Fibroblast of villous mesenchyme (primary cell): Measurements from ENCODE around the gene HDAC11. TPM values are rescaled to one million over a fixed set of nuclear protein-coding genes. Genes with fewer than 3 reads are reported as not detected.
"Not testable (repeated sequence)": the region's sequence is repeated elsewhere in the genome, so short reads cannot be mapped to it uniquely, and the experiment has no call there.

Experiments used
- DNase-seq: peaks from one replicate; pipeline ENCODE4 v3.0.0-alpha.2; 2010; ENCODE audit warnings: low read depth
- H3K4me3 ChIP-seq: 2 replicates; pipeline ENCODE4 v1.5.1; 2011; ENCODE audit warnings: low read depth, mild to moderate bottlenecking, low read length
- total RNA-seq: library from RNA; depleted of rRNA; stranded (reverse); fragments of >200 nt; gene quantifications from 2 replicates; pipeline ENCODE4 v1.2.3, GENCODE V29; 2012
- TF ChIP-seq, protein P1 (sequence below): IDR thresholded peaks from 2 replicates; pipeline ENCODE4 v1.5.1; 2012; ENCODE audit warnings: low read depth, mild to moderate bottlenecking, low read length; ENCODE audit not compliant: insufficient read depth

HDAC11 gene
- total RNA-seq, 1 donor, result 9.5 TPM

DNA sequence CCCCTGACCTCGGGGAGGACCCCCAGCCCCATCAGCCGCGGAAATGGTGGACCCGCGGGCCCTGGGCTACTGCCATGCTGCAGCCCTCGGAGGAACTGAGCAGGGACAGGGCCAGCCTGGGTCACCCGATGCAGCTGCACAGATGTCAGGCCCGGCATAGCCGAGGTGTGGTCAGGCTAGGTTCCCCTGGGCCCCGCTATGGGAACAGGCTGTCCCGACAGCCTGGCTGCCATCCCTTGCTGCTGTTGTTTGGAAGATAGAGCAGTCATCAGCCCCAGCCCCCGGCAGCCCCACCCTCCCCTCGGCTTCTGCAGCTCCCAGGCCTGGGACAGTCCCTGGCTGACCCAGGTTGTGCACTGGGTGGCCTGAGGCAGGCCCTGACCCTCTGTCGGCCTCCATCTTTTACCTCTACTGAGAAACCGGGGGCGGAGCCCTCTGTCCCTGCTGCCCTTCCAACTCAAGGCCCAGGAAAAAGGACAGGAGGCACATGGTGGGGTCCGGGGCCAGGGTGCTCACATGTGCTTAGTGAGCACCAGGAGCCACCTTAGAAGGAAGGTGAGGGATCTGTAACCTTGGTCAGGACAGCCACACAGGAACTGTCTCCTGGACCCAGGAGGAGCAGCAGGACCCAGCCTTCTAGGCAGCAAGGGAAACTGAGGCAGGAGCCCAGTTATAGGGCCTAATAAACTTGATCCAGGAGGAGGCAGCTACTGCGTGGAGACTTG is 37.3 kb downstream of the HDAC11 start:
- no peak for DNase-seq
- H3K4me3 ChIP-seq, result no peak overlapping the region
- TF ChIP-seq, protein P1, sequence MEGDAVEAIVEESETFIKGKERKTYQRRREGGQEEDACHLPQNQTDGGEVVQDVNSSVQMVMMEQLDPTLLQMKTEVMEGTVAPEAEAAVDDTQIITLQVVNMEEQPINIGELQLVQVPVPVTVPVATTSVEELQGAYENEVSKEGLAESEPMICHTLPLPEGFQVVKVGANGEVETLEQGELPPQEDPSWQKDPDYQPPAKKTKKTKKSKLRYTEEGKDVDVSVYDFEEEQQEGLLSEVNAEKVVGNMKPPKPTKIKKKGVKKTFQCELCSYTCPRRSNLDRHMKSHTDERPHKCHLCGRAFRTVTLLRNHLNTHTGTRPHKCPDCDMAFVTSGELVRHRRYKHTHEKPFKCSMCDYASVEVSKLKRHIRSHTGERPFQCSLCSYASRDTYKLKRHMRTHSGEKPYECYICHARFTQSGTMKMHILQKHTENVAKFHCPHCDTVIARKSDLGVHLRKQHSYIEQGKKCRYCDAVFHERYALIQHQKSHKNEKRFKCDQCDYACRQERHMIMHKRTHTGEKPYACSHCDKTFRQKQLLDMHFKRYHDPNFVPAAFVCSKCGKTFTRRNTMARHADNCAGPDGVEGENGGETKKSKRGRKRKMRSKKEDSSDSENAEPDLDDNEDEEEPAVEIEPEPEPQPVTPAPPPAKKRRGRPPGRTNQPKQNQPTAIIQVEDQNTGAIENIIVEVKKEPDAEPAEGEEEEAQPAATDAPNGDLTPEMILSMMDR, result no peak

DNA sequence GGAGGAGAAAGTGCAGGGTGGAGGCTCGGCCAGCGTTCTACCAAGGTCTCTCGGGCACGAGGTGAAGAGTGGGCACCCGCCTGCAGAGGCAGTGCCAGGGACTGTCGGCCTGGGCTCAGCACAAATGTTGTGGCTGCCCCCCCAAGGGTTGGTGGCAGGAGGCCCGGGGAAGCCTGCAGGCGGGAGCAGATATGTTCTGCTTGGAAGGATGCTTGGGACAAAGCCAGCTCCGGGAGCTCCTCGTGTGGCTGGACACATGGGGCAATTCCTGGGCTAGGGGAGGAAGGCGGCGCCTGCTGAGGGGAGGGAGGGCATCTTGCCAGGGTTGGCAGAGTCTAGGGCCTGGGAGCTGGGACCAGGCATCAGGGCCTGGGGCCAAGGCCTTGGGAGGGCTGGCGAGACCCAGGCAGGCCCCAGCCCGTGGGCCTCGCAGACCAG is 38.4 kb downstream of the HDAC11 start:
- TF ChIP-seq, protein P1, result no peak
- no peak for DNase-seq
- H3K4me3 ChIP-seq, result no peak overlapping the region

DNA sequence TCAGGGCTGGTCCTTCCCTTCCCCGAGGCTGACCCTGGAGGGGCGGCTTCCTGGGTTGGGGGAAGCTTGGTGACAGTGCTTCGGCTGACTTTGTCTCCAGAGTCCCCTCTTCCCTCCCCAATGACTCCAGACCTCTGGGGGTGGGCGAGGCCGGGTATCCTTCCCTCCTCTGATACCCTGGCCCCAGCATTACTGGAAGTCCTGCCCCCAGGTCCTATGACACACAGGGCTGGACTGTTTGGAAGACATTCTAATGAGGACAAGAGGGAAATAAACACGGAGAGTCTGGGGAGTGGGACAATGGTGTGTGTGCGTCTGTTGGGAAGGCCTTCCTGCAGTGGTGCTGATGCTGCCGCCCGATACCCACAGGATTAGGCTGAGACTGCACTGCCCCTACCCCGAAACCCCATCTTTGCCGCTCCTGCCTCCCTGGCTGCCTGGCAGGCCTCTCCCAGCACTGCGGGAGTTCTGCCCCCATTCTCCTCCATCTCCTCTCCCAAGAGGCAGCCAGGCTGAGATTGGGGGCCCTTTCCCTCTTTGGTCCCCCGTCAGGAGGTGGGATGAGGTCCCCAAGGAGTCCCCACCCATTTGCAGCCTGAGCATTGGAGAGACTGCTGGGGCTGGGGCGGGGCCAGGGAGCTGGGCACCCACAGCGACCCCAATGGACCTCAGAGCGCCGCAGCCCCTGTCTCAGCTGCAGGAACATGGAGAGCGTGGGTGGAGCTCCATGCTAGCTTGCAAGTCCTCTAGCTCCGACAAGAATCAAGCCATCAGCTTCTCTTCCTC is 39.1 kb downstream of the HDAC11 start:
- no peak overlapping the region for H3K4me3 ChIP-seq
- TF ChIP-seq, protein P1, result no peak
- no peak for DNase-seq

DNA sequence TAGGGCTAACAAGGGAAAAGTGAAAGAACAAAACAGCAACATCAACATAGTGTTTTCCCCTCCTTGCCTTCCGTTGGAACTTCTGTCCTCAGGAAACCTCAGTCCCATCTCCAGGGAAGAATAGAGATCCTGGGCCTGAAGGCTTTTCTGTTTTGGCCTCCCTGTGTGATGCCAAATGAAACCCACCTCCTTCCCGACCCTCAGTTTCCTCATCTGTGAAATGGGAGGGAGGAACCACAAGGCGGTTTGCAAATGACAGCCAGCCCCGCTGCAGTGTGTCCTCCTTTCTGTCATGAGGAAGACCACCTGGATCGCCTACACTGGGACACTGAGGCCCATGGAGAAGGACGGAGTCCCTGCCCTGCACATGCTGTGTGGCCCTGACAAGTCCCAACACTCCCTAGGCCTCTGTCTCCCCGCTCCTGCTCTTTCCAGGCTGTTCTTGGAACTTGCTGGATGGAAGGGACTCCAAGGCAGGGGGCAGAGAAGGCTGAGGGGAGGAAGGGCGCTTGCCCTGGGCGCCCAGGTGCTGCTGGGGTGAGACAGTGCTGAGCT is 40.3 kb downstream of the HDAC11 start:
- no peak overlapping the region for H3K4me3 ChIP-seq
- TF ChIP-seq, protein P1, result no peak
- no peak for DNase-seq

DNA sequence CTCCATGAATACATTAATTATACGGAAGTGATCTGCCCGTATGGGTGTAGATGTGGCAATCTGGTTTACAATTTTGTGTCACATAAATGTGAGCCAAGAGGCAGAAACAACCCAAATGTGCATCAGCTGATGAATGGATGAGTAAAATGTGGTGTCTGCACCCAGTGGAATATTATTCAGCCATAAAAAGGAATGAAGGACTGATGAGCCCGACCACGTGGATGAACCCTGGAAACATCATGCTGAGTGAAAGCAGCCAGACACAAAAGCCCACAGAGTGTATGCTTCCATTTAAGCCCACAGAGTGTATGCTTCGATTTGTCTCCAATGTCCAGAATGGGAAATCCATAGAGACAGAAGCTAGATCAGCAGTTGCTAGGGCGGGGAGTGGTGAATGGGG is 41.2 kb downstream of the HDAC11 start:
- TF ChIP-seq, protein P1, result no peak
- no peak overlapping the region for H3K4me3 ChIP-seq
- DNase-seq, result no peak

DNA sequence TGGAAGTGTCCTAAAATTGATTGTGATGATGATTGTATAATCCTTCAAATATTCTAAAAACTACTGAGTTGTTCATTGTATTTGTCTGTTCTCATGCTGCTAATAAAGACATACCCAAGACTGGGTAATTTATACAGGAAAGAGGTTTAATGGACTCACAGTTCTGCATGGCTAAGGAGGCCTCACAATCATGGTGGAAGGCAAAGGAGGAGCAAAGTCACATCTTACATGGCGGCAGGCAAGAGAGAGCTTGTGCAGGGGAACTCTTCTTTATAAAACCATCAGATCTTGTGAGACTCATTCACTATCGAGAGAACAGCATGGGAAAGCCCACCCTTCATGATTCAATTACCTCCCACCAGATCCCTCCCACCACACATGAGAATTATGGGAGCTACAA is 41.6 kb downstream of the HDAC11 start:
- H3K4me3 ChIP-seq, DNase-seq: not testable (repeated sequence)

DNA sequence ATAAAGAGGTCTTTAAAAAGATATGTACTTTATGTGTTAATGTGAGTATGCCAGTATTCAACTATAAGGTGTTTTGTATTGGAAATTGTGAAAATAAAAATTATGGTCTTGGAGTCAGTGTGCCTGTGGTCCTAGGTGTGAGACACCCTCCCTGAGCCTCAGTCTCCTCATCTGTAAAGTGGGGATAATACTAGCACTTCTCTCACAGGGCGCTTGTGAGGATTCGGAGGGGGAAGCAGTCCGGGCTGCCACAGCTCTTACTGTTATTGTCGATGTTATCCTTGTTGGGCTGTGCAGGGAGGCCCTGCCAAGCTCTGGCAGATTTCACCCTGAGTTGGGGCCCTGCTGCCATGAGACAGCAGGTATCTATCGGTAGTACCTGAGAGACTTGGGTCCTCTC is 42.1 kb downstream of the HDAC11 start:
- TF ChIP-seq, protein P1, result no peak
- no peak overlapping the region for H3K4me3 ChIP-seq
- DNase-seq, result no peak
